Activated naive CD4-positive, alpha-beta T cell treated with anti-CD3 and anti-CD28 coated beads, Interleukin-2, amount 50 U/mL, for 16 hours (primary cell): ENCODE data around the gene FANCL.
"Not testable (repeated sequence)": the region's sequence is repeated elsewhere in the genome, so short reads cannot be mapped to it uniquely, and the experiment has no call there.

ENCODE experiments used
- DNase-seq: peaks from one replicate; pipeline ENCODE4 v3.0.0-alpha.2; 2020

FANCL gene

DNA sequence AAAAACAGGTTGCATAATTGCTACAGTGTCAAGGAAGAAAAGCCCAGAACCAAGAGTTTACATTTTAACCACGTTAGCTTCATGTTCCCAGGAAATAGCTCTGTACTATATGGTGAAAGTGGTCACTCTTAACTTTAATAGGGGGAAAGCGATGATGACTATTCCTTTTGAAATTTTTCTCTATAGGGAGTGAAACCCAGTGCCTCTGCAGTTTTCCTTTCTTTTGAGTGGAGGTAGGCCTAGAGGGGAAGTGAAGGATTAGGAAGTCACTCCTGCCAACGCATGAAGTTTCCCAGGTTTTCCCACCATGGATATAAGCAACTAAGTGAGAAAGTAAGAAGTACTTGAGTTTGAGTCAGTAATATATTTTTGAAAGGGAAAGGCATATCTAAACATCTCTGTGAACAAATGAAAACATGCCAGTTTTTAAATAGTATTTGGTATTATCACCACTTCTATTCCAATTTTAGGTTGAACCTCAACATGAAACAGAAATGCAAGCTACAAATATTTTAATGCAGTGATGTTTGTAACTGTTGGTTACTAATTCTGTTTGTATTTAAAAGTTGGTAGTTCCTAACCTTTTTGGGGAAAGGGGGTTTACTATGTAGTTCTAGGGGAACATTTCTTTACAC is 102.6 kb downstream of the FANCL start:
- DNase-seq, result no peak

DNA sequence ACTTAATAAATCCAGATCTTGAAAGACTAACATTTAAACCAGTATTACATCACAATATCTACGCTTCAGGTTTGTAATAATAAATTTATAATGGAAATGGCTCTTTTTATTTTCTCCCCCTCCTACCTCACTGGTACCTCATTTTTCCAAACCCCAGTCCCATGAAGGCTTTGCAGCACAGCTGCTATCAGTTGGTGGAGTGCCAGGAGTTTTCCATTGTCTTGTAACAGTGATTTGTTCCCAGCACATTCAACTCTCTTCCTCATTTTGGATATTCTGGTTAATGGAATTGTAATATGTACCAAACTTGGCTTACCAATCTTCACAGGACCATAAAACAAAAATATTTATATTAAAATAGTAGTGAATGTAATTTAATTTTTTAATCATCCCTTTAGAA is 103.3 kb downstream of the FANCL start:
- no peak for DNase-seq

DNA sequence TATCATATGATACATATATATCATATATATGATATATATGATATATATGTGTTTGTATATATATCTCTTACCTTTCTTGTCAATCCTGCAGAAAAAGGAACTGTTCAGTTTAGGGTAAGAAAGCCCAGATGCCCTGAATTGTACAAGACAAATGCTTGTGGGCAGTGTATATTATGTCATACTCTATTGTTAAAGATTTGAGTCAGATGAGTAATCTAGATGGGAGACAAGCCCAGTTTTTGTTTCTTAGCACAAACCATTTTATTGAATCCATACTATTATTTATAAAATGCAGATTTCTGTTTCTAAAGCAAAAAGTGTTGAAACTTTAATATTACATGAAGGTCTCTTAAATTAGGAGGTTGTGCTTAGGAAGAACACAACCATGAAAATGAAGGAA is 103.9 kb downstream of the FANCL start:
- DNase-seq, result no peak

DNA sequence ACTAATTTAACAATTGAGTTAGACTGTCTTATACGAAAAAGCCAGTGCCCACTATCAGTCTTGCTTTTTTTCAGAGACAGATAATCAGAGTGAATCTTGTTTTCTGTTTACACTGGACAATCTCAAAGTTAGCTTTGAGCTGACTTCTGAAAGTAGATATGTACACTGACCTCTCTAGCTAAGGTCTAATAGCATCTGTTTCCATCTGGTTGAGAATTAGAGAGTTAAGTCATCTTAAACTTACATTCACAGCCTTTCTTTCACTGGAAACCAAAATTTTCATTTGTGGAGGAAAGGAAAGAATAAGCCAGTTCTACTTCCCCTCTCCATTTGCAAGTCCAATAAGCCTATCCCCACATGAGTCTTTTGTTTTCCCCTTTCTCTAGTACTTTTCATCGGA is 105.3 kb downstream of the FANCL start:
- DNase-seq, result no peak

DNA sequence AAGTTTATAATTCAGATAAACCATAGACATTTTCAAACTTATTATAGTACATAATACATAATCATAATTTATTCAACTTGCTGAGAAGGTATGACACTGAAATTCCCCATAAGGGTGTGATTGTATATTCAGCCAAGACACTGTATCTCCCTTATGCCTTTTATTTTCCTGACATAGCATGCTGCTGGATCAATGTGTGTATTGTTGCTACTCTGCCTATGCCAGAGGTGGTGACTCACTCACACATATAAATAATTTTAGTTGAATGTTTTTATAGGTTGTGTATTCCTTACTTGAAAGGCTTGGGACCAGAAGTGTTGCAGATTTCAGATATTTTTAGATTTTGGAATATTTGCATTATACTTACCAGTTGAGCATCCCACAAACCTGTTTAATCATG is 107.7 kb downstream of the FANCL start:
- DNase-seq, result no peak

DNA sequence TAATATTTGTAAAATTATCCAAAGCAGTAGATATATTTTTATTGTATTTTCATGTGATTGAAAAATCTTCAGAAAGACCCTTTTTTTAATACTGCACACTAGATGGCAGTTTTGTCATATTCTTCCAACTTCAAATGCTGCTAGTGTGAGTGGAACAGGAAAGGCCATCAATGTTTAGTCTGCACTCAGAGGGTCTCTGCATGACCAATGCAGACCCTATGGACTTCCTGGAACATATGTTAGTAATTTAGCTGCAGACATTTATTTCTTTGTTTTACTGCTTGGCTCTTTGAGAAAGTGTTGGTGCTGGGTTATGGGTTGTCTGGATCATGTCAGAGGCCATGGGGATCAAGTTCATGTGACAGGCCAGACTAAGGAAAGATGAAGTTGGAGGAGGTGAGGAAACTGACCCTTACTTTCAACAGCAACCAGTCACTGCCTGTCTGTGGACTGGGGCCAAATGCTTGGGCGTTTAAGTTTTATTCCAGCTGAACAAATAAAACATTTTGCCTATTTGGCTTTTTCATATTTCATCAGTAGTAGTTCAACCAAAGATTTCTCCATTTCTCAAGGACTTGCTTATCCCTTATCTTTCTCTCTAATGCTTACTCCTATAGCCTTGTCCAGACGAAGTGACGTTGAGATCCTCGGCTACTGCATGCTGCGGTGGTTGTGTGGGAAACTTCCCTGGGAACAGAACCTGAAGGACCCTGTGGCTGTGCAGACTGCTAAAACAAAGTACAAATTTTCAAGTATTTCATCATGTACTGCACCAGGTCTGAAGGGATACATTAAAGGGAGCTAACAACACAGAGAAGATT is 109.7 kb downstream of the FANCL start:
- DNase-seq, result no peak

DNA sequence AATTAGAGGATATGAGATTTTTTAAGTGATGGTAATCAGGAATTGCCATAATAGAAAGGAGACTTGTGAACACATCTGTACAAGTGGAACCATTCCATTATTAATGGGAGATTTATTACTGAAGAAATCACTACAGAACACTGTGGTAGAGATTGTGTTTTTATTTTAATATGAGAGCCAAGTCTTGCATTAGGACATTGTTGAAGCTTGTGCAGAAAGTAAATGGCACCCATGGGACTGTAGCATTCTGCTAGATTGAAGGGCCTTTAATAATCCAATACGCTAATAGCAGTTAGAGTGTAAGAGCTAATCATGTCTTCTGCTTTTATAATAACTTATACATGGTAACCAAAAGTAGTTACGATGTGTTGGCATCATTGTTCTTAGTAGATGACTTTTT is 110.9 kb downstream of the FANCL start:
- no peak for DNase-seq

DNA sequence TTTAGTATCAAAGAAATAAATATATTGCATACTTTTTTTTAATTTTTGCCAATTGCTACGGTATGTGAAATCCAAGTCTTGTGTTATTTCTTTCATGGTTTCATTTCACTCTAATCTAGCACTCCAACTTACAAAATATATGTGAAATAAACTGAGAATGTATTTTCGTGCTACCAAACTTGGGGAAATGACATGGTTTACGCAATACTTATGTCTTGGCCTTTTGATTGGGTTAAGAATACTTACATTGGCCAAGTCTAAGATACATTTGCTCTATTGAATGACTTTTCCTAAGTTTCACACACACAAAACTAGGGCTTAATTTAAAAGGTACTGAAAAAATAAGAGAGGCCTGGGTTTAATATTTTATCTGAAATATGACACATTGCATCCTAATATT is 114.0 kb downstream of the FANCL start:
- no peak for DNase-seq

DNA sequence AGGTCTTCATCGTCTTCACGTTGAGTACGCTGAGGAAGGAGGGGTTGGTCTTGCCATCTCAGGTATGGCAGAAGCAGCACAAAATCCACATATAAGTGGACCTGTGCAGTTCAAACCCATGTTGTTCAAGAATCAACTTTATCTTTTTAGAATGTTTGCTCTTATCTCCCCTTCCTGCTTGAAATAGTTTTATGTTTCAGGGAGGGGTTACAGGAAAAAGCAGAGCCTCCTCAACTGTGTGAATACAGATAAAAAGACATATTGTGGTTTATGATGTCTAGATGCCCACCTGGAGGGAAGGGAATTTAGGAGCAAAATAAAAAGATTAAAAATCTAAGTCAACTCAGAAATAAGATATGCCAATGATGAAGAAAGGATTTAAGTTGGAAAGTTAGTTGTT is 118.6 kb downstream of the FANCL start:
- no peak for DNase-seq

DNA sequence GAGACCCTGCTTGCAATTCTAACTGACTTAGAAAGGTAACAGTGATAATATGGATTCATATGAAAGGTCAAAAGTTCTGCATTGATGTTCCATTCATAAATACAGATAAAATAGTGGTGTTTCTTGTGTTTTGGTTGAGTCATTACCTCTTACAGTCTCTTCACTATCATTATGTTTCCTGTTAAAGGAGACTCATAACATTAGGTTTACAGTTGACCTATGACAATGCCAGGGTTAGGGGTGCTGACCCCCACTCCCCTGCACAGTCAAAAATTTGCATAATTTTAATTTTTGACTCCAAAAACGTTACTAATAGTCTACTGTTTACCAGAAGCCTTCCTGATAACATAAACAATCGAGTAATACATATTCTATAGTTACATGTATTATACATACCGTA is 119.1 kb downstream of the FANCL start:
- DNase-seq, result no peak

DNA sequence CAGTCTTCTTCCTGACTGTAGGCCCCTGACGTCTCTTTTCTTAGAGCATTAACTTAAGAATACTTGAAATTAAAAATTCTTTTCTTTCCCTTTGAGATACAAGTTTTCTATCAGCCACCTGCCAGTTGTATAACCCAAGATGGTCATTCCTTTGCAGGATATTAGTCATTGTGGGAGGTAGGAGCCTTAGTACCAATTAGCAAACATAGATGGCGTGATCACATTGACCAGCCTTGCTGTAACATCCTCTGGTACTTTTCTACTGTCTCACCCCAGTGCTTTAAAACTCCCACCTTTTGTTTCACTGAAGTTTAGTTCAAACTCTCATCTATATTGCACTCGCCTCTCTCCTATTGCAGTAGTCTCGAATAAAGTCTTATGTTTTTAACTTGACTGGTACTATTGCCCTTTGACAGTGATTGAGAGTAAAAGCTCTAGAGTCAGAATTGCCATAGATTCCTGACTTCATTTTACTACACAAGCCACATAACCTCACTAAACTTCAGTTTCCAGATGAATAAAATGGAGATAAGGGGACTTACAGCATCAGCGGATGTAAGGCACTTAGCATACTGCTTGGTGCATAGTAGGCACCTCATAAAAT is 120.4 kb downstream of the FANCL start:
- DNase-seq, result no peak

DNA sequence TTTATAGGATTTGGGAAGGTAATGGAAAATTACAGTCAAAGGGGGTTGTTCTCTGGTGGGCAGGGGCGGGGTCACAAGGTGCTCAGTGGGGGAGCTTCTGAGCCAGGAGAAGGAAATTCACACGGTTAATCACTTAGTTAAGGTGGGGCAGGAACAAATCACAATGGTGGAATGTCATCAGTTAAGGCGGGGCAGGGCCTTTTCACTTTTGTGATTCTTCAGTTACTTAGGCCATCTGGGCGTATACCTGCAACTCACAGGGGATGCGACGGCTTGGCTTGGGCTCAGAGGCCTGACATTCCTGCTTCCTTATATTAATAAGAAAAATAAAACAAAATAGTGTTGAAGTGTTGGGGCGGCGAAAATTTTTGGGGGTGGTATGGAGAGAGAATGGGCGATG is 127.6 kb downstream of the FANCL start:
- DNase-seq, result not testable (repeated sequence)

DNA sequence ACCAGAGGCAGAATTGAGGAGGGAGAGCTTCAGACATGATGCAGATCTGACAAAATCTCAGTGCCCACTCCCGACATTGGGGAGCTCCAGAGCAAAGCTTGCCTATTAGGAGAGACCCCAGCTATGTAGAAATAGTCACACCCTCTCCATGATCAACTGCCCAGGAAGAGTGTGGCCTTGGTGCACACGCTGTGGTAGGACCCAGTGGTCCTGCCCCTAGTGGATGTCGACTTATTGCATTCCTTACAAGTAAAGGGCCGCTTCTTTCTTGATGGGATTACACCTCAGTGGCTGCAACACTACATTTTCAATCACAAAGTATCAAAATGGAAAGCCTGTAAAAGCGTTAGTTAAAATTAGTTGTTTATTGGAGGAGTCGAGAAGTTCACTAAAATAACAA is 130.4 kb downstream of the FANCL start:
- DNase-seq, result no peak

DNA sequence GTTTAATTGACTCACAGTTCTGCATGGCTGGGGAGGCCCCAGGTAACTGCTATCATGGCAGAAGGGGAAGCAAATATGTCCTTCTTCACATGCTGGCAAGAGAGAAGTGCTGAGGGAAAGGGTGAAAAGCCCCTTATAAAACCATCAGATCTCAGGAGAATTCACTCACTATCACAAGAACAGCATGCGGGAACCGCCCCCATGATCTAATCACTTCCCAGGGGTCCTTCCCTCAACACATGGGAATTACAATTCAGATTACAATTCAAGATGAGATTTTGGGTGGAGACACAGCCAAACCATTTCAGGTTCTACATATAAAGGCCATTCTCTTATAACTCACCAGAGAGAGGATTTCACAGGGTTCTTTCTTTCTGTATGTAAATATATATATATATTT is 131.6 kb downstream of the FANCL start:
- no peak for DNase-seq
